Measurements from ENCODE around the gene SH3RF3. TPM values are rescaled to one million over a fixed set of nuclear protein-coding genes. Genes with fewer than 3 reads are reported as not detected.

The SH3RF3 gene
- total RNA-seq, 4 donors from 2014 or later: 2.8 to 5.7 (median 3.0) TPM

DNA sequence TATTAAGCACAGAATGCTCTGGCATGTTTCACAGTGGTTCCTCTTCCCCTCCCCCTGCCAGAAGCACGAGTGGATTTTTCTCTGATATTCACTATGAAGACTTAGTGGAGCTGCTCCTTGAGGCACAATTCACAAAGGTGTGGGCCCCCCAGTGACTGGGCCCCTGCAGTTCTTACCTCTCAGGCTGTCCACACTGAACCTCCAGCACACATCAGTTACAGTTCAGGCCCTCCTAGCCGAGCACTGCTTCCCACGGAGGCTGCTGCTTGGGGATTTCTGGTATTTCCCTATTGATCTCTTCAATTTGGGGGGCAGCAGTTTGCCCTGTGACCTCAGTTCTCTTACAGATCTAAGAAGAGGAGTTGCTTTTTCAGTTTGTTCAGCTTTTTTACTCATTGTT, 236.1 kb downstream of the SH3RF3 start:
- TF ChIP-seq POLR2A (IDR thresholded peaks at IDR 0.05): no peak
- TF ChIP-seq, protein P1, sequence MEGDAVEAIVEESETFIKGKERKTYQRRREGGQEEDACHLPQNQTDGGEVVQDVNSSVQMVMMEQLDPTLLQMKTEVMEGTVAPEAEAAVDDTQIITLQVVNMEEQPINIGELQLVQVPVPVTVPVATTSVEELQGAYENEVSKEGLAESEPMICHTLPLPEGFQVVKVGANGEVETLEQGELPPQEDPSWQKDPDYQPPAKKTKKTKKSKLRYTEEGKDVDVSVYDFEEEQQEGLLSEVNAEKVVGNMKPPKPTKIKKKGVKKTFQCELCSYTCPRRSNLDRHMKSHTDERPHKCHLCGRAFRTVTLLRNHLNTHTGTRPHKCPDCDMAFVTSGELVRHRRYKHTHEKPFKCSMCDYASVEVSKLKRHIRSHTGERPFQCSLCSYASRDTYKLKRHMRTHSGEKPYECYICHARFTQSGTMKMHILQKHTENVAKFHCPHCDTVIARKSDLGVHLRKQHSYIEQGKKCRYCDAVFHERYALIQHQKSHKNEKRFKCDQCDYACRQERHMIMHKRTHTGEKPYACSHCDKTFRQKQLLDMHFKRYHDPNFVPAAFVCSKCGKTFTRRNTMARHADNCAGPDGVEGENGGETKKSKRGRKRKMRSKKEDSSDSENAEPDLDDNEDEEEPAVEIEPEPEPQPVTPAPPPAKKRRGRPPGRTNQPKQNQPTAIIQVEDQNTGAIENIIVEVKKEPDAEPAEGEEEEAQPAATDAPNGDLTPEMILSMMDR (IDR thresholded peaks at IDR 0.05 in 4 of 5, conservative IDR thresholded peaks at IDR 0.05 in 1 of 5): no peak
- Histone ChIP-seq H3K4me3 (no peak overlapping the region), H3K27ac (no peak overlapping the region), H3K36me3 (no peaks in the 10 kb centered on the region), H3K9me3 (no peaks in the 10 kb centered on the region), H3K27me3 (no peaks in the 10 kb centered on the region), H3K4me1 (peaks cover 20 to 23% of the 10 kb centered on the region in 2 donors)
- intact Hi-C loops (cut with DNase I; ENCODE audit: low total_unique reads): no loop called here
- in situ Hi-C loops (cut with MboI; ENCODE audit: low sequenced_read_pairs in 4 of 4): no loop called here
- DNase-seq (no peak), ATAC-seq (no peak)

DNA sequence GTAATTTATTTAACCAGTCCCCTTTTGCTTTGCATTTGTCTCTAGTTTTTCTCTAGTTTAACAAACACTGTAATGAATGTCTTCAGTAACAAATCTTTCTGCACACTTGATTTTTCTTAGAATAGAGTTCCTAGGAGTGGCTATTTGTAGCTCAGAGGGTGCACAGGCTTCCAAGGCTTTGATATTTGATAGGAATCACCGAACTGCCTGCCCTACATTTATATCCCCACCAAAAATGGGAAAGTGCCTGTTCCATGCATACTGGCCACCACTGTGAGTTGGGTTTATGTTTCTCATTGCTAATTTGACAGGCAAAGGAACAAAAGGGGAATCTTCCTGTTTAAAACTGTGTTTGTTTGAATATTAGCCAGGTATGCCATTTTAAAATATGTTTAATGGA, 238.7 kb downstream of the SH3RF3 start:
- Histone ChIP-seq H3K36me3 (no peaks in the 10 kb centered on the region), H3K4me3 (no peak overlapping the region), H3K4me1 (peaks cover 20 to 23% of the 10 kb centered on the region in 2 donors), H3K9me3 (no peaks in the 10 kb centered on the region), H3K27ac (peak overlapping the region in 1 of 4 donors; percentile 35), H3K27me3 (no peaks in the 10 kb centered on the region)
- intact Hi-C loops (cut with DNase I; ENCODE audit: low total_unique reads) (no loop called here), in situ Hi-C loops (cut with MboI; ENCODE audit: low sequenced_read_pairs in 4 of 4) (no loop called here)
- DNase-seq (no peak), ATAC-seq (peak; percentile 51 to 68)
- no peak for TF ChIP-seq POLR2A (IDR thresholded peaks at IDR 0.05)
- TF ChIP-seq, protein P1 (IDR thresholded peaks at IDR 0.05 in 4 of 5, conservative IDR thresholded peaks at IDR 0.05 in 1 of 5): no peak

DNA sequence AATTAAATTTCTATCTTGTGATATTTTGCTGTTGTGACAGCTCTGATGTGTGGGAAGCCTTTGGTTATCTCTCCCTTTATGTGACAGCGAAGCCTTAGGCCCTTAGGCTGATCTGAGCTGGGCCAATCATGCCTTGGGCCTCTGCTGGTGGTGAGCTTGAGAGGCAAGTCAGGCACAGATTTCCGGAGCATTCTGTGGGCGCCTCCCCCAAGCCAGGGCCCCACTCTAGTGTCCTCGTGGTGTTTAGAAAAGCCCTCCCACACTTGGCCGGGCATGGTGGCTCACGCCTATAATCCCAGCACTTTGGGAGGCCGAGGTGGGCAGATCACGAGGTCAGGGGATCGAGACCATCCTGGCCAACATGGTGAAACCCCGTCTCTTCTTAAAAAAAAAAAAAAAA, 239.8 kb downstream of the SH3RF3 start:
- Histone ChIP-seq H3K9me3 (no peaks in the 10 kb centered on the region), H3K27me3 (no peaks in the 10 kb centered on the region), H3K36me3 (no peaks in the 10 kb centered on the region), H3K4me1 (peaks cover 20 to 23% of the 10 kb centered on the region in 2 donors), H3K4me3 (no peak overlapping the region), H3K27ac (no peak overlapping the region)
- ATAC-seq (no peak), DNase-seq (no peak)
- intact Hi-C loops (cut with DNase I; ENCODE audit: low total_unique reads) (no loop called here), in situ Hi-C loops (cut with MboI; ENCODE audit: low sequenced_read_pairs in 4 of 4) (no loop called here)
- TF ChIP-seq POLR2A (IDR thresholded peaks at IDR 0.05): no peak
- TF ChIP-seq, protein P1 (IDR thresholded peaks at IDR 0.05 in 4 of 5, conservative IDR thresholded peaks at IDR 0.05 in 1 of 5): no peak

DNA sequence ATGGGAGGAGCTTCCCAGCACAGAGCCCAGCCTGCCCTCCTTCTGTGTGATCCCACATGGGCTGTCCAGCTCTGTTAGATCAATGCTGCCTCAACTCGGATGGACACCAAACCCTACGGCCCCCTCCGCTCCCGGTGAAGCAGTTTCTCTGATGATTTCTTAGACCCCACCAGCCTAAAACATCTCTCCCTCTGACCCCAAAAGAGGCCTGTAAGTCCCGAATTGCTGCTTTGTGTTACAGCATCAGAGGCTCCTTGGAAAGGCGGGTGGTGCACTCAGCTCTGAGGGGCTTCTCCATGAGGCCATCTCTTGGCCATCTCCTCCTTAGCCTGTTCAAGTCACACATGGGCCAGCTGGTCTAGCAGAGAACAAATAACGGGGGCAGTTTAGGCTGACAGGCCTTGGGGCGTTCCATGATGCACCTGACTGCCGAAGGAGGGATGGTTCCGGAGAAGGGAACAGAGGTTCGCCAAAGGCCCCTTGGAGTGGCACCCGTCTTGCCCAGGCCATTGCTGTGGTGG, 240.7 kb downstream of the SH3RF3 start:
- in situ Hi-C loops (cut with MboI; ENCODE audit: low sequenced_read_pairs in 4 of 4): no loop called here
- peaks cover 27 to 28% of the 10 kb centered on the region in 2 donors for H3K4me1 ChIP-seq
- ATAC-seq: no peak
- TF ChIP-seq POLR2A (IDR thresholded peaks at IDR 0.05): no peak
- TF ChIP-seq, protein P1 (IDR thresholded peaks at IDR 0.05 in 4 of 5, conservative IDR thresholded peaks at IDR 0.05 in 1 of 5): no peak
- H3K4me3 ChIP-seq: no peak overlapping the region
- H3K27me3 ChIP-seq: no peaks in the 10 kb centered on the region
- H3K9me3 ChIP-seq: no peaks in the 10 kb centered on the region
- no peak for DNase-seq
- H3K36me3 ChIP-seq: no peaks in the 10 kb centered on the region
- intact Hi-C loops (cut with DNase I; ENCODE audit: low total_unique reads): no loop called here
- H3K27ac ChIP-seq: no peak overlapping the region
